Fibroblast of villous mesenchyme (primary cell): Measurements from ENCODE around the gene CEP19. TPM values are rescaled to one million over a fixed set of nuclear protein-coding genes. Genes with fewer than 3 reads are reported as not detected.

Experiments used
- DNase-seq: peaks from one replicate; pipeline ENCODE4 v3.0.0-alpha.2; 2010; ENCODE audit warnings: low read depth
- H3K4me3 ChIP-seq: 2 replicates; pipeline ENCODE4 v1.5.1; 2011; ENCODE audit warnings: low read depth, mild to moderate bottlenecking, low read length
- total RNA-seq: library from RNA; depleted of rRNA; stranded (reverse); fragments of >200 nt; gene quantifications from 2 replicates; pipeline ENCODE4 v1.2.3, GENCODE V29; 2012
- TF ChIP-seq, protein P1 (sequence below): IDR thresholded peaks from 2 replicates; pipeline ENCODE4 v1.5.1; 2012; ENCODE audit warnings: low read depth, mild to moderate bottlenecking, low read length; ENCODE audit not compliant: insufficient read depth

Gene CEP19
- total RNA-seq, 1 donor, result 5.2 TPM

DNA sequence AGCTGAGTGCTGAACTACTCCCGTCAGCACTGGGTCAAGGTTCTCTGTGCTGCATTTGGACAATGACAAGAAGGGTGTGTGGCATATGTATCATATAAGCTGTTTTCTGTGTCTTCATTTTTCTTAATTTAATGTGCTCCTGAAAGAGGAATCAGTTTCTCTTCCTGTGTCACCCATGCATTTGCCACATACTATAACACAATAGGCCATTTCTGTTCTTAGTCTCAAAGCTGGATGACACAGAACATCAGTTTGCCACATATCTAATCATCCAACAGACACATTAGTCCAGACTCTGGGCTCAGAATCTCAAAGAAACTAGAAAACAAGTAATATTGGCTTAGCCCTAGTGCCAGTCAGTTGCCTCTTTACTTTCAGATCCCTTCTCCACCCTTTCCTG is 34.1 kb downstream of the CEP19 start:
- TF ChIP-seq, protein P1, sequence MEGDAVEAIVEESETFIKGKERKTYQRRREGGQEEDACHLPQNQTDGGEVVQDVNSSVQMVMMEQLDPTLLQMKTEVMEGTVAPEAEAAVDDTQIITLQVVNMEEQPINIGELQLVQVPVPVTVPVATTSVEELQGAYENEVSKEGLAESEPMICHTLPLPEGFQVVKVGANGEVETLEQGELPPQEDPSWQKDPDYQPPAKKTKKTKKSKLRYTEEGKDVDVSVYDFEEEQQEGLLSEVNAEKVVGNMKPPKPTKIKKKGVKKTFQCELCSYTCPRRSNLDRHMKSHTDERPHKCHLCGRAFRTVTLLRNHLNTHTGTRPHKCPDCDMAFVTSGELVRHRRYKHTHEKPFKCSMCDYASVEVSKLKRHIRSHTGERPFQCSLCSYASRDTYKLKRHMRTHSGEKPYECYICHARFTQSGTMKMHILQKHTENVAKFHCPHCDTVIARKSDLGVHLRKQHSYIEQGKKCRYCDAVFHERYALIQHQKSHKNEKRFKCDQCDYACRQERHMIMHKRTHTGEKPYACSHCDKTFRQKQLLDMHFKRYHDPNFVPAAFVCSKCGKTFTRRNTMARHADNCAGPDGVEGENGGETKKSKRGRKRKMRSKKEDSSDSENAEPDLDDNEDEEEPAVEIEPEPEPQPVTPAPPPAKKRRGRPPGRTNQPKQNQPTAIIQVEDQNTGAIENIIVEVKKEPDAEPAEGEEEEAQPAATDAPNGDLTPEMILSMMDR, result no peak
- no peak for DNase-seq
- H3K4me3 ChIP-seq, result no peak overlapping the region

DNA sequence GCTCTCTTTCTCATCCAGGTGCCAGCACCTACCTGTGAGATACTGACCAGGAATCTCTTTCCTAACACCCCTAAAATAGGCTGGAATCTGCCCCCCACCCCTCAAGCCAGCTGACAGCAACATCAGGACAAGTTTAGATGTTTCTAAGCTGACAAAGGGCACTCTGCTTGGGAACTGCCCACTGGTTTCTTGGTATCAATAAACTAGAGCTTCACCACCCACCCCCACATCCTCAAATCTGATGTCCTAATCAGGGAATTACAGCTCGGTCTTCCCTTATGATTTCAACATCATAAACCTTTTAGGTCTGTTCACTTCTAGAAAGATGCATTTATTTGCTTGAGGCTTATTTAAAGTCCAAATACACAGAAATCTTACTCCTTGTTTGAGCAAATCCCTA is 34.7 kb downstream of the CEP19 start:
- DNase-seq, result no peak
- TF ChIP-seq, protein P1, result no peak
- H3K4me3 ChIP-seq, result no peak overlapping the region

DNA sequence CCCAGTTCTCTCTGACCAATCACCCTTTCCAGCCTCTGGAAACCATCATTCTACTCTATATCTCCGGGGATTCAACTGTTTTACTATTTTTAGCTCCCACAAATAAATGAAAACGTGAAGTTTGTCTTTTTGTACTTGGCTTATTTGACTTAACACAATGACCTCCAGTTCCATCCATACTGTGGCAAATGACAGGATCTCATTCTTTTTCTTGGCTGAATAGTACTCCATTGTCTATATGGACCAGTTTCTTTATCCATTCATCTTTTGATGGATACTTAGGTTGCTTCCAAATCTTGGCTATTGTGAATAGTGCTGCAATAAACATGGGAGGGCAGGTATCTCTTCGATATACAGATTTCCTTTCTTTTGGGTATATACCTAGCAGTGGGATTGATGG is 38.4 kb downstream of the CEP19 start:
- TF ChIP-seq, protein P1, result no peak
- no peak for DNase-seq
- no peak overlapping the region for H3K4me3 ChIP-seq

DNA sequence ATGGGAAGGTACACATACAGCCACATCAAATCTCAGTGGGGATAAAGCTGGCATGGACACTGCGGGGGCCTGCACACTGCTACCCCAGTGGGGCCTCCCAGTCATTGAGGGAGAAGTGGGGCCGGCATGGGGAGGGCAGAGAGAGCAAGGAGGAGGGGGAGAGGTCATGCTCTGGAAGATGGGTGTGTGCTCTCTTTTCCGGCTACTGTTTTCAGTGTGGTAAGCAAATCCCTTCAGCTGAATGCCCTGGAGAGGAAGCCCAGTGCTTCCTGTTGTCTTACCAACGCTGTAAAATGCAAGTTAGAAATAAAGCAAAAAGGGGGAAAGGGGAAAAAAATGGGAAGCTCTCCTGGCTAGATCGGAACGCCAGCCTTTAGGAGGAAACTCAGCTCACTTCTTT is 41.7 kb downstream of the CEP19 start:
- TF ChIP-seq, protein P1, result no peak
- no peak for DNase-seq
- H3K4me3 ChIP-seq, result no peak overlapping the region

DNA sequence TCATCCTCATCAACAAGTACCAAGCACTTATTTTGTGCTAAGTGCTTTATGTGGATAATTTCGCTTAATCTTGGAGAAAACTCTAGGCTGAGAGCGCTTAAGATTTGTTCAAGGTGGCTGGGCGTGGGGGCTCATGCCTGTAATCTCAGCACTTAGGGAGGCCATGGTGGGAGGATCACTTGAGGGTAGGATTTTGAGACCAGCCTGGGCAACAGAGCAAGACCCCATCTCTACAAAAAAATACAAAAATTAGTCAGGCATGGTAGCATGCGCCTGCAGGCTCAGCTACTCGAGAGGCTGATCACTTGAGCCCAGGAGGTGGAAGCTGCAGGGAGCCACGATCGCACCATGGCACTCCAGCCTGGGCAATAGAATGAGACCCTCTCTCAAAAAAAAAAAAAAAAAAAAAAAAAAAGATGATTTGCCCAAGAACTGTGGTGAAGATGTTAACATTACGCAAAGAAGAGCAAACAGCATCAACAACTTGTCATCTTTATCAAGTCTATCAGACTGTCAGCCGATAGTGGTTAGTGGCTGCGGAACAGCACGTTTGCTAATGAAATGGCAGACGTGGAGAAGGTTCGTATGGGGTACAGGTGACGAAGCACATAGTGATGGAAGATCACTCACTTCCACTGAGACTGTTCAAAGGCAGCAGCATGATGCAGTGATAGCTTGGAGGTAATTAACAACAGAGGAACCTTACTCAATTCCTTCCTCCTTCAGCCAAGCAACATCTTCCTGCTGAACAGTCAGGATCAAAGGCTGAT is 44.8 kb downstream of the CEP19 start:
- no peak for DNase-seq
- TF ChIP-seq, protein P1, result no peak
- no peak overlapping the region for H3K4me3 ChIP-seq

DNA sequence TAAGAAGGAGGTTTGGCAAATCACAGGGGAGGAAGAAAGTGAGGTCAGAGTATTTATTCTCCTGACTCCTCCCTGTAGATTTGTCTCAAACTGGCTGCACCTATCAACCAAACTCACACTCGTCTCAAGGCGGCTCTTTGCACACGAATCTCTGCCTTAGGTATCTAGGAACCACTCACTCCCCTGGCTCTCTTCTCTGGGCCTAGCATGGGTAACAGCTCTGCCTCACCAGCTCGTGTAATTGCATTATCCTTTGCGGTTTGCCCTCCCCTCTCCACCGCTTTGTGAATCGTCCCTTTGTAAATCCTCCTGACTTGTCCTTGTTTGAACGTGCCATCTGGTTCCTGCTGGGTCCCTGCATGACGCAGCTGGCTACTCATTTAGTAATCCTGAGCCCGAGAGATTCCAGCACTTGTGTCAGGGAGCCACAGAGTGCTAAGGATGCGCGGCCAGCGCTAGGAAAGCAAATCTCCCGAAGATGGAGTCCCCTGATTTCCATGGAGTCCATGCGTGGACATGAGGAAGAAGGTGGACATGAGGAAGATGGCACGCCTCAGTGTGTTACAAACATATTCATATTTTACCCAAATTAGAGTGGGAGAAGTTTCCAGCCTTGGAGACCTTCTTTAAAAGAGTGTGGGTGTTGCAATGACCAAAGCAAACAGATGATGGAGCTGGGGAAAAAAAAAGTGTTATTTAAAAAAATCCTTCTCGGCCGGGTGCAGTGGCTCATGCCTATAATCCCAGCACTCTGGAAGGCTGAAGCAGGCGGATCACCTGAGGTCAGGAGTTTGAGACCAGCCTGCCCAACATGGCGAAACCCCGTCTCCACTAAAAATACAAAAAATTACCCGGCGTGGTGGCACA is 45.8 kb downstream of the CEP19 start:
- TF ChIP-seq, protein P1, result no peak
- no peak overlapping the region for H3K4me3 ChIP-seq
- DNase-seq, result peak; percentile 77
